Sigmoid colon (tissue), 4 donors: Measurements from ENCODE around the gene ST7L.

Experiments
- POLR2A ChIP-seq, 2 donors: fragments of 450-650 bp; IDR thresholded peaks; one replicate each; pipeline ENCODE4 v1.6.1; 2016; ENCODE audit warnings: antibody characterized with exemption in 2 of 2, mild to moderate bottlenecking in 2 of 2, moderate library complexity in 2 of 2
- POLR2AphosphoS5 ChIP-seq, 4 donors: sonication (generic); formaldehyde crosslinking; IDR thresholded peaks; one replicate each; pipeline ENCODE4 v1.6.1; 2017; ENCODE audit warnings: antibody characterized with exemption in 4 of 4

GRCh38 chr1:112646225-112646624, 27.3 kb upstream of the ST7L start:
- no peak for TF ChIP-seq POLR2AphosphoS5 (IDR thresholded peaks at IDR 0.05)
- TF ChIP-seq POLR2A (IDR thresholded peaks at IDR 0.05) = no peak
